ENCODE results near the gene MAP3K21. TPM values are rescaled to one million over a fixed set of nuclear protein-coding genes. Genes with fewer than 3 reads are reported as not detected.
A peak's percentile ranks its signal among the peaks of the same experiment; 100 is the strongest.

The MAP3K21 gene
- total RNA-seq, 3 donors from 2014 or later: 1.0 to 1.1 (median 1.0) TPM

DNA sequence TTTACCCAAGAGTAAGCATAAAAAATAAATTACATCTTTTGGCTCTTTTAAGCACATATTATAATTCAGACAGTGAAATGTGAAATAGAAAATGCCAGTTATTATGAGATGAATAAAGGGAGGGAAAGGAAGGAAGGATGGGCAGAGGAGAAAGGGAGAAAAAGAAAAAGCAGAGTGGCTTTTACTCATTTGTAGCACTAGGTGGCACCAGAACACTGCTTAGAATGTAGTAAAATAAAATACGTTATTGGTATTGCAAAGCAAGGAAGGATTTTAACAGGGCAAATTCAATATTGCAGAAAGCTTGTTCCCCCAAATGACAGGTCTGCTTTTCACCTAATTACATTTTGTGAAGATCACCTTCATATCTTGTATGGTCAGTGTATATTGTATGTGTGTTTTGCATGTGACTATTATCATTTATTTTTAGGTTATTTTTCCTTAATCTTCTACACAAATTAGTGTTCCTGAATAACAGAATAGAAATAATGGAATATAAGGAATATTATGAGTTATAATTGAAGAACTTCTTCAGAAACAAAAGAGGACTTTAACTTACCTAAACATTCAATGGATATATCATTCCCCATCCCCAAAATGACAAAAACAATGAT, 22.9 kb upstream of the MAP3K21 start:
- ATAC-seq (no peak), DNase-seq (no peak)
- H3K4me3 Mint-ChIP-seq: no peak overlapping the region
- no peaks in the 10 kb centered on the region for H3K4me1 Mint-ChIP-seq (ENCODE audit: low read depth)
- H3K9me3 Mint-ChIP-seq: no peaks in the 10 kb centered on the region
- peaks cover 11% of the 10 kb centered on the region for H3K27me3 Mint-ChIP-seq (ENCODE audit: low read depth)
- H3K36me3 Mint-ChIP-seq (ENCODE audit: insufficient read depth): no peaks in the 10 kb centered on the region

DNA sequence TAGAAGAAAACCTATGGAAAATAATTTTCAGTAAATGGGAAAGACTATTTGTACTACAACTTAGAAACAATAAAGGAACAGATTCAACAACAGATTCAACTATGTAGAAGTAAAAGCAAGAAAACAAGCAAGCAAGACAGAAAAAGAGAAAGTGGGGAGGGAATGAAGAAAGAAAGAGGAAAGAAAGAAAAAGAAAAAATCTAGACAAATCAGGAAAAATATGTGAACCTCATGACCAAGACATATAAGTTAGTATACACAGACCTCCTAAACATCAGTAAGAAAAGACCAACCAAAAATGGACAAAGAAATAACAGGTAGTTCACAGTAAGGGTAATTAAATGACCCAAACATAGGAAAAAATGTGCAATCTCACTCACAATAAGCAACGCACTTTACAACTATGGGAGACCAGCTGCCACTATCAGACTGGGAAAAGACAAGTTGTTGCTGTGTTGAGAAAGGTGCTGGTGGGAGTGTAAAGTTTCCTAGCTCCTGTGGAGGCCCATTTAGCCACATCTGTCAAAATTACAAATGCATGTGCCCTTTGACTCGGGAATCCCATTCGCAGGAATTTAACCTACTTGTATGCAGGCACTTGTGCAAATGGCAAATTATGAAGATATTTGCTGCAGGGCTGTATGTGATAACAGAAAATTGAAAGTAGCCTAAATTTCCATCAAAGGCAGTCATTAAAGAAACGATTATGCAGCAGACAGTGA, 13.9 kb upstream of the MAP3K21 start:
- Mint-ChIP-seq H3K4me1 (ENCODE audit: low read depth) (no peaks in the 10 kb centered on the region), H3K27me3 (ENCODE audit: low read depth) (peaks cover 6% of the 10 kb centered on the region), H3K36me3 (ENCODE audit: insufficient read depth) (no peaks in the 10 kb centered on the region), H3K9me3 (no peaks in the 10 kb centered on the region), H3K4me3 (no peak overlapping the region)
- ATAC-seq (no peak), DNase-seq (no peak)

DNA sequence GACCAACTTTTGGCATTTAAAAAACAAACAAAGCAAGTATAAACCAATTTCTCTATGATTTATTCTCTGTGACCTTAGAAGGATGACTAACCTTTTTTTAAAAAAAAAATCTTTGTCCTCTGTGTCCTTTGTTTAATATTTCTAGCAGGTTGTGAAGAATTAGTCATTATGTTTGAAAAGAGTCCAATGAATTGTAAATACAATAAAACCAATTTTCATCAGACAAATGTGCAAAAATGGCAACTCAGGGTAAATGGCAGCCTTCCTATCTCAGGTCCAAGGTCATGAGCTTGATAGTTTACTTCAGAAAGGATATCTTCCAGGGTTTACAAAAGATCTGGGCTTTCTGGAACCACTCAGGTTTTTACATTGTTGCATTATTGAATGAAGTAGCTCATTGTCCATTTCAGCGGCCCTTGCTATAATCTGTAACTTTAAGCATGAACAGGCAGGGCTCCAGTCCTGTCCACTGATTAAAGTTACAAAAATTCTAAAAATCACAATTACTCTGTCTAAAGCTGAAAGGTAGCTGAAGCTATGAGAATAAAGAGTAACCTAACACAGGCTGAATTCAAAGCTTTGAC, 11.7 kb upstream of the MAP3K21 start:
- Mint-ChIP-seq H3K4me3 (no peak overlapping the region), H3K36me3 (ENCODE audit: insufficient read depth) (no peaks in the 10 kb centered on the region), H3K27me3 (ENCODE audit: low read depth) (peaks cover 16% of the 10 kb centered on the region), H3K4me1 (ENCODE audit: low read depth) (no peaks in the 10 kb centered on the region), H3K9me3 (no peaks in the 10 kb centered on the region)
- no peak for ATAC-seq
- DNase-seq: no peak

DNA sequence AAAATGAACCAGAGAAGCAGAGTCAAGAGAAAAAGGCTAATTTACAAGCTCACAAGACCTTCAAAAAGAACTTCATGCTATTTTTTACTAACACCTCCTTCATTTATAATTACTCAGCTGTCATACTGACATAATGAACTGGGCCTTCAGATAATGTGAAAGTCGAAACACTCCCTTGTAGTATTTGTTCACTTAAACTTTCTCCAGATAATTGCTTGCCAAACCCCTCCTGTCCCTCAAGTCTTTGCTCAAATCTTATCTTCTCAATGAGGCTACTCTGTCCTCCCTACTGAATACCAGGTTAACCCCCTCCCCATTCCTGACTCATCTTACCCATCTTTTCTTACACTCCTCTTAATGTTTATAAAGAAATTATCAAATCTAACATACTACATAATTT, 11.1 kb upstream of the MAP3K21 start:
- no peak overlapping the region for H3K4me3 Mint-ChIP-seq
- H3K36me3 Mint-ChIP-seq (ENCODE audit: insufficient read depth): no peaks in the 10 kb centered on the region
- H3K9me3 Mint-ChIP-seq: no peaks in the 10 kb centered on the region
- H3K27me3 Mint-ChIP-seq (ENCODE audit: low read depth): peaks cover 16% of the 10 kb centered on the region
- H3K4me1 Mint-ChIP-seq (ENCODE audit: low read depth): no peaks in the 10 kb centered on the region
- ATAC-seq (no peak), DNase-seq (no peak)

DNA sequence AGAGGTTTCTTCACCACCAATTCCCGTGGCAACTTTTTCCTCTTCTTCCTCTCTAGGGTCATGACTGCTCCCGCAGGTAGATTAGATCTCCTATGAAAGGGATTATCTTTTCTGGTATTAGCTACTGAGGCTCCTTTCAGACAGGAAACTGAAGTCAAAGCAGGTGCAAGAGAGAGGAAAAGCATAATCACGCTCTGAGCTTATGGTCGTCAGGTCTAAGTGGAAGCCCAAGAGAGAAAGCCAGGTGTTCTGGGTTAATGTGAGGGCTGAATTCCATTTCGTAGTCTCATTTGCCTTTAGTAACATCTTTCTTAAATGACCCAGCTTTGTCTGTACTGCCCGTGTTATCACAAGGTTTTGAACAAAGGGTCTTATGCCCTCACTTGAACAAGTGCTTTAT, 8.3 kb upstream of the MAP3K21 start:
- no peaks in the 10 kb centered on the region for H3K9me3 Mint-ChIP-seq
- peaks cover 14% of the 10 kb centered on the region for H3K27me3 Mint-ChIP-seq (ENCODE audit: low read depth)
- DNase-seq: no peak

DNA sequence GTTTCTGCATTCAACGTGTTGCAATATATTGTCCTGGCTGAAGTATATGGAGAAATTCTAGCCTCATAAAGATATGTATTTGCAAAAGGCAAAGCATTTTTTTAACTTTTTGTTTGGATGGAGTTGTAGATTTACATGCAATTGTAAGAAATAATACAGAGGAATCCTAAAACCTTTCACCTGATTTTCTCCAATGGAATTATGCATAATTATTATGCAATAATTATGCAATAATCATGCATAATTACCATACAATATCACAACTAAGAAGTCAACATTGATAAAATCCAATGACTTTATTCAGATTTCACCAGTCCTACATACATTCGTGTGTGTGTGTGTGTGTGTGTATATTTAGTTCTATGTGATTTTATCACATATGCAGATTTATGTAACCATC, 7.5 kb upstream of the MAP3K21 start:
- H3K4me3 Mint-ChIP-seq: no peak overlapping the region
- peaks cover 12% of the 10 kb centered on the region for H3K27me3 Mint-ChIP-seq (ENCODE audit: low read depth)
- no peaks in the 10 kb centered on the region for H3K9me3 Mint-ChIP-seq
- H3K4me1 Mint-ChIP-seq (ENCODE audit: low read depth): no peaks in the 10 kb centered on the region
- DNase-seq: no peak
- H3K36me3 Mint-ChIP-seq (ENCODE audit: insufficient read depth): no peaks in the 10 kb centered on the region
- no peak for ATAC-seq

More for the DNA sequence above, 8.3 kb upstream of the MAP3K21 start:
- no peak for ATAC-seq
- Mint-ChIP-seq H3K4me1 (ENCODE audit: low read depth) (no peaks in the 10 kb centered on the region), H3K36me3 (ENCODE audit: insufficient read depth) (no peaks in the 10 kb centered on the region), H3K4me3 (no peak overlapping the region)

DNA sequence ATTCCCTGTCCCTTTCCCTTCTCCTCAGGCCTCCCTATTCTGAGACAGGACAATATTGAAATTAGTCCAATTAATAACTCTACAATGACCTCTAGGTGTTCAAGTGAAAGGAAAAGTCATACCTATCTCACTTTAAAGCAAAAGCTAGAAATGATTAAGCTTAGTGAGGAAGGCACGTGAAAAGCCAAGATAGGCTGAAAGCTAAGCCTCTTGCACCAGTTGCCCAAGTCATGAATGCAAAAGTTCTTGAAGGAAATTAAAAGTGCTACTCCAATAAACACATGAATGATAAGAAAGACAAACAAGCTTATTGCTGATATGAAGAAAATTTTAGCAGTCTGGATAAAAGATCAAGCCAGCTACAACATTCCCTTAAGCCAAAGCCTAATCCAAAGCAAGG, 3.8 kb upstream of the MAP3K21 start:
- H3K27me3 Mint-ChIP-seq (ENCODE audit: low read depth): peaks cover 9% of the 10 kb centered on the region
- no peaks in the 10 kb centered on the region for H3K36me3 Mint-ChIP-seq (ENCODE audit: insufficient read depth)
- no peak for DNase-seq
- H3K4me3 Mint-ChIP-seq: no peak overlapping the region
- peaks cover 2% of the 10 kb centered on the region for H3K4me1 Mint-ChIP-seq (ENCODE audit: low read depth)
- no peaks in the 10 kb centered on the region for H3K9me3 Mint-ChIP-seq
- ATAC-seq: no peak

DNA sequence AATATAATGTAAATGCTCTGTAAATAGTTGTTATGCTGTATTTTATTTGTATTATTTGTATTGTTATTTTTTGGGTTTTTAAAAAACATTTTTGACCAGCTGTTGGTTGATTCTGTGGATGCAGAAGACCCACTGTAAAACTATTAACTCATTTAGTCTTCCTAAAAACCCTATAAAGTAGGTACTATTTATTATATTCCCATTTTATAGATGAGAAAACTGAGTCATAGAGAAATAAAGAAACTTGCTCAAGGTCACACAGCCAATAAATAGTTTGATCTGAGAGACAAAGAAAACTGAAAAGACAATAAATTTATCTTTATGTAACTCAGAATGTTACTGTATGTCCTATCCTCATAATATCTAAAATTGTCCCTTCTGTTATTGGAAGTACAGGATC, 1.2 kb upstream of the MAP3K21 start:
- Mint-ChIP-seq H3K36me3 (ENCODE audit: insufficient read depth) (no peaks in the 10 kb centered on the region), H3K4me1 (ENCODE audit: low read depth) (peaks cover 7% of the 10 kb centered on the region), H3K27me3 (ENCODE audit: low read depth) (no peaks in the 10 kb centered on the region), H3K9me3 (no peaks in the 10 kb centered on the region), H3K4me3 (peak overlapping the region; percentile 80)
- DNase-seq (no peak), ATAC-seq (no peak)

DNA sequence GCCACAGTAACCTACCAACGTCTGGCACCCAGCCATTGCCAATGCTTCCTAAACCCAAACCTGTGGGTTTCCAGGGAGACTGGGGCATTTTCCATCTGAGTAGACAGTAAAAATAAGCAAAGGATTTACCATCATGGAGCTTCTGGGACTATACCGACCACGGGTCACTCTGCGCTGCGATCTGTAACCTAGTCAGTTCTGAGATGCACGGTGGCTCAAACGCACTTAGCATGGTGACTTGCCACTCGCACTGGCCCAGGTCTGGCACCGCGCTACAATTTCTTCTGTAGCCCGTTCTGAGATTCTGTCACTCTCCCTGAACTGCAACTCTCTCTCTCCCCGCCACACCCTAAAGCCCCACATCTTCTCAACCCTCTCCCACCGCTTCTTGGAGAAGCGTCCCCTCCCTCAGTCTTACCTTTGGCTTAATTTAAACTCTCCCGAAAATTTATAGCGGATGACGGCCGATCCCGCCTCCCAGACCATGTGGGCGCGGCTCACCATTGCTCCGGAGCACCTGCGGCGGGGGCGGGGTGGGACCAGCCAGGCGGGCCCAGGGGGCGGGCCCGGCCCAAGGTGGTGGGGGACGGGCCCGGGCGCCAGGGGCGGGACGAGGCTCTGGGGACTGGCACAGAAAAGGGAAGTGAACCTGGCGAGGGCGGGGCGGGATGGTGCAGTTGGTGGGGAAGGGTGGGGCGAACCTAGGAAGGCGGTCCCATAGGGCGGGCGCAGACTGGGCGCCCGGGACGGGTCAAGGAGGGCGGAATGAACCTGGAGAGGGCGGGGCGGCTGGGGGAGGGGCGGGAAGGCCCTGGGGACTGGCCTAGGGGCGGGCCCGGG, 493 bp upstream of the MAP3K21 start:
- DNase-seq: peak; percentile 87
- Mint-ChIP-seq H3K4me3 (peak overlapping the region; percentile 80), H3K4me1 (ENCODE audit: low read depth) (peaks cover 7% of the 10 kb centered on the region), H3K9me3 (no peaks in the 10 kb centered on the region), H3K27me3 (ENCODE audit: low read depth) (no peaks in the 10 kb centered on the region), H3K36me3 (ENCODE audit: insufficient read depth) (no peaks in the 10 kb centered on the region)
- ATAC-seq: peak; percentile 84 to 89

DNA sequence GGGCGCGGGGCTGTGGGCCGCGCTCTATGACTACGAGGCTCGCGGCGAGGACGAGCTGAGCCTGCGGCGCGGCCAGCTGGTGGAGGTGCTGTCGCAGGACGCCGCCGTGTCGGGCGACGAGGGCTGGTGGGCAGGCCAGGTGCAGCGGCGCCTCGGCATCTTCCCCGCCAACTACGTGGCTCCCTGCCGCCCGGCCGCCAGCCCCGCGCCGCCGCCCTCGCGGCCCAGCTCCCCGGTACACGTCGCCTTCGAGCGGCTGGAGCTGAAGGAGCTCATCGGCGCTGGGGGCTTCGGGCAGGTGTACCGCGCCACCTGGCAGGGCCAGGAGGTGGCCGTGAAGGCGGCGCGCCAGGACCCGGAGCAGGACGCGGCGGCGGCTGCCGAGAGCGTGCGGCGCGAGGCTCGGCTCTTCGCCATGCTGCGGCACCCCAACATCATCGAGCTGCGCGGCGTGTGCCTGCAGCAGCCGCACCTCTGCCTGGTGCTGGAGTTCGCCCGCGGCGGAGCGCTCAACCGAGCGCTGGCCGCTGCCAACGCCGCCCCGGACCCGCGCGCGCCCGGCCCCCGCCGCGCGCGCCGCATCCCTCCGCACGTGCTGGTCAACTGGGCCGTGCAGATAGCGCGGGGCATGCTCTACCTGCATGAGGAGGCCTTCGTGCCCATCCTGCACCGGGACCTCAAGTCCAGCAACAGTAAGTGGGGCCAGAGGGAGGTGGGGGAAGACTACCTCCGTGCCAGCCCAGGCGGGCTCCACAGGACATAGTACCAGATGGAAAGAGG, 808 bp downstream of the MAP3K21 start:
- H3K36me3 Mint-ChIP-seq (ENCODE audit: insufficient read depth): no peaks in the 10 kb centered on the region
- H3K4me1 Mint-ChIP-seq (ENCODE audit: low read depth): peaks cover 7% of the 10 kb centered on the region
- peak; percentile 20 for DNase-seq
- H3K4me3 Mint-ChIP-seq: peak overlapping the region; percentile 64
- peak; percentile 36 to 47 for ATAC-seq
- no peaks in the 10 kb centered on the region for H3K9me3 Mint-ChIP-seq
- H3K27me3 Mint-ChIP-seq (ENCODE audit: low read depth): no peaks in the 10 kb centered on the region

DNA sequence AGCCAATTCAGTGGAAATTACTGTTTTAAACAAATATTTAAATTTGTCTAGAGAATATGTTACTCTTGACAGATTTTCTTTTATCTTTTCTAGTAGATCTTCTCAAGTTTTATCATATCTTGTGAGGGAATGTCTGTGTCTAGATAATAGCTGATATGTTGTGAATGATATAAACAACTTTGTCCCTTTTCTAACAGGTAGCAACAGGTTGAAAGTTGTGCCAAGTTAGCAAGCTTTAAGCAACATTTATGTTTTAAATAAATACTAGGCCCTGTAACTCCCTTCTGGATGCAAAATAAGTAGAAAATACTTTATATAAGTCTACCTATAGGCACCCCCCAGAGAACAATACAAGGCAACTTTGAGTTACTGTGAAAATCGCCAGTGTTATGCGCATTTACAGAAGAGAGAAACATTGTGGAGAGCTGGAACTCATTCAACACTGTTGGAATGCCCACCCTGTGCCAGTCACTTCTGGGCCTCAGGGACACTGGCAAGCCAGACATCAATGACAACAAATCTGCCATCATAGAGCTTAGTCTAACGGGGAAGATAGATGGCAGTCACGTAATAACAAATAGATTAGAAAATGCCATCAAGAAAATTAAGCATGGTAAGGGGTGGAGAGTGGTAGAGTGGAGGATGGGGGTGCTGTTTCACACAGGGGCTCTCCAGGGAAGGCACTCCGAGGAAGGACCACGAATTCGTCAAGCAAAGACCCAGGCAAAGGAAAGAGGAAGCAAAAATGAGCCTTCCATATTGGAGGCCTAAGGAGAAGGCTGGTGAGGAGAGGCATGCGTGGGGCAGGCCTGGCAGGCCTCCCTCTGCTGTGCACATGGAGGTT, 4.4 kb downstream of the MAP3K21 start:
- no peak for DNase-seq
- no peak for ATAC-seq
- no peak overlapping the region for H3K4me3 Mint-ChIP-seq
- H3K36me3 Mint-ChIP-seq (ENCODE audit: insufficient read depth): no peaks in the 10 kb centered on the region
- H3K4me1 Mint-ChIP-seq (ENCODE audit: low read depth): peaks cover 6% of the 10 kb centered on the region
- H3K9me3 Mint-ChIP-seq: no peaks in the 10 kb centered on the region
- H3K27me3 Mint-ChIP-seq (ENCODE audit: low read depth): peaks cover 8% of the 10 kb centered on the region

DNA sequence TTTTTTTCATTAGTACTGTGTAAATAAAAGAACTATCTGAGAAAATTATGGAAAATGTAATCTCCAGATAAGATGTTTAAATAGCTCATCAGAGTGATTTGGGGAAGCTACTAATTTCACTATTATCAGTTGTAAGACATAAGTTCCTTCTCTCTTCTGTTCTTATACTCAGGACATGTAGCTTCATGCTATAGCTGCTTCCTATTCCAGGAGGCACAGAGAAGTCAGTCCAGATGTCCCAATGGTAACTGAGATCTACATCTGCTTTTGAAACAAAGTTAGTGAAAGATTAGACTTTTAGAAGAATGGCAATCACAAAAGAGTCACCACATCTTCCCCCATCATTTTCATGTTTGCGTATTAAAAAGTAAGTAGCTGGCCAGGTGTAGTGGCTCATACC, 5.6 kb downstream of the MAP3K21 start:
- peaks cover 12% of the 10 kb centered on the region for H3K27me3 Mint-ChIP-seq (ENCODE audit: low read depth)
- H3K4me1 Mint-ChIP-seq (ENCODE audit: low read depth): peaks cover 5% of the 10 kb centered on the region
- ATAC-seq (no peak), DNase-seq (no peak)
- H3K4me3 Mint-ChIP-seq: no peak overlapping the region
- no peaks in the 10 kb centered on the region for H3K36me3 Mint-ChIP-seq (ENCODE audit: insufficient read depth)
- no peaks in the 10 kb centered on the region for H3K9me3 Mint-ChIP-seq

DNA sequence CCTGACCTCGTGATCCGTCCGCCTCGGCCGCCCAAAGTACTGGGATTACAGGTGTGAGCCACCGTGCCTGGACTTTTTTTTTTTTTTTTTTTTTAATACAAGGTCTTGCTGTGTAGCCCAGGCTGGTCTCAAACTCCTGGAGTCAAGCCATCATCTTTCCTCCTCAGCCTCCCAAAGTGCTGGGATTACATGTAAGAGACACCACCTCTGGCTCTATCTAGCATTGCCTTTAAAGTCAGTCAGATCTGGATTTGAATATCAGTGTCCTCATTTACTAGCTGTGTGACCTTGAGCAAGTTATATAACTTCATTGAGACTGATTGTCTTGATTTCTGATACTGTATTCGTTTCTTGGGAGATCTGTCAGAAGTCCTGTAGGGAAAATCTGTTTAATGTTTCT, 6.6 kb downstream of the MAP3K21 start:
- no peak for ATAC-seq

More for the DNA sequence above, 6.6 kb downstream of the MAP3K21 start:
- Mint-ChIP-seq H3K27me3 (ENCODE audit: low read depth) (peaks cover 20% of the 10 kb centered on the region), H3K4me3 (no peak overlapping the region), H3K4me1 (ENCODE audit: low read depth) (peaks cover 2% of the 10 kb centered on the region), H3K9me3 (no peaks in the 10 kb centered on the region), H3K36me3 (ENCODE audit: insufficient read depth) (no peaks in the 10 kb centered on the region)
- DNase-seq: no peak
